CD4-positive, alpha-beta T cell treated with Interleukin-15 for 4 hours (primary cell): Measurements from ENCODE around the gene ASIC4.
A peak's percentile ranks its signal among the peaks of the same experiment; 100 is the strongest.

Experiments
- DNase-seq: peaks from one replicate; pipeline ENCODE4 v3.0.0-alpha.2; 2020; ENCODE audit warnings: low spot score

The ASIC4 gene

DNA sequence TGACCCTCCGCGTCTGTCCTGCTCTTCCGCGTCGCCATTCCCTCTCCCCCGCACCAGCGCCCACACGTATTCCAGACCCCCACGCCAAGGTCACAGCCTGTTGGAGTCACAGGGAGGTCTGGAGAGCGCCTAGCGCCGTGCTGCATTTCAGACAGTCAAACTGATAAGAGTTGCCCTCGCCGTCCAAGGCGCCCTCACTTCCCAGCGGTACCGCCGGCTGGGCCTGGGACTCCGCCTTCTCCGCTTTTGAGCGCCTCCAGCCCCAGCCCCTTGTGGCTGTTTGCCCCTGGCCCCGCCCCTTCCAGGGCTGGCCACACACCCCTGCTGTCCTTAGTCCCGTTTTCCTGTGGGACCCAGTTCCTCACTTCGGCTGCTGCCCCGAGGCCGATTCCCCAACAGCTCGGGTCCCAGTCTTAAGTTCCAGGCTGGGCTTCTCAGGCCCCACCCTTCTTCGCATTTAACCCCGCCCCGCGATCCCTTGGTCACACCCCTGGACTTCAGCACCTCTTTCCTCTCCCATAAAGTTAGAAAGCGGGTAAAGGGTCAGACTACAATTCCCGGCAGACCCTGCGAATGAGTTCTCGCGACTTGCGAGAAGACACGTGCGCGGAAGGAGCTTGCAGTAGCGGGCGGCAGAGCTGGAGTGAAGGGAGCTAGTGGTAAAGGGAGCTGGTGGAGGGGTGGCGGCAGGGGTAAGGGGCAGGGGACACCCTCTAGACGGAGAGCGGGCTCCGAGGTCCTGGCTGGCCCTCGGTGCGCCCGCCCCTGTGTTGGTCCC is 15.8 kb upstream of the ASIC4 start, which contains the start of gene GMPPA:
GMPPA (plus strand) TSS at position 612 of the 778 bp plus-strand sequence. CDS start 1,085 bp downstream, outside the sequence.
- peak; percentile 96 for DNase-seq

DNA sequence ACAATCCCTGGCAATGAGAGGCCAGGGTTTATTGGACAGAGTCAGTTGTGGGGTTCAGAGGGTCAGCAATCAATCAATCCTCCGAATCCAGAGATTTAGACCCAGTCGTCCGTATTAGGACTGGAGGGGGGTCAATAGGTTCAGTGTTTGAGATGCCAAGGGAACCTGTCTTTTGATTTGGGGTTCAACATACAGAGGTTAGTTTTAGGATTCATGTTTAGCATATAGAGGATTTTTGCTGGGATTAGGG is 15.3 kb upstream of the ASIC4 start:
- no peak for DNase-seq

DNA sequence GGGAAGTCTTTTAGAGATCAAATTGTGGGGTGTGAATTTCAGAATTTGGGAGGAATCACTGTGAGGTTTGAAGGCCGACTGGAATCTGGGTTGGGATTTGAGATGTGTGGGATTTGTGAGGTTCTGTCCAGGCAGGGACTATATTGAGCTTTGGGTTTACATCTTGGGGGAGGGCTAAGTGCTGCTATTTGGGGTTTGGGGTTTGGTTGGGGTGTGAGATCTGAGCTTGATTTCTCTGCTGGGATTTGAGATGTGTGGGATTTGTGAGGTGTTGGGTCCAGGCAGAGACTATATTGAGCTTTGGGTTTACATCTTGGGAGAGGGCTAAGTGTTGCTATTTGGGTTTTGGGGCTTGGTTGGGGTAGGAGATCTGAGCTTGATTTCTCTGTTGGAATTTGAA is 14.7 kb upstream of the ASIC4 start:
- DNase-seq, result no peak

DNA sequence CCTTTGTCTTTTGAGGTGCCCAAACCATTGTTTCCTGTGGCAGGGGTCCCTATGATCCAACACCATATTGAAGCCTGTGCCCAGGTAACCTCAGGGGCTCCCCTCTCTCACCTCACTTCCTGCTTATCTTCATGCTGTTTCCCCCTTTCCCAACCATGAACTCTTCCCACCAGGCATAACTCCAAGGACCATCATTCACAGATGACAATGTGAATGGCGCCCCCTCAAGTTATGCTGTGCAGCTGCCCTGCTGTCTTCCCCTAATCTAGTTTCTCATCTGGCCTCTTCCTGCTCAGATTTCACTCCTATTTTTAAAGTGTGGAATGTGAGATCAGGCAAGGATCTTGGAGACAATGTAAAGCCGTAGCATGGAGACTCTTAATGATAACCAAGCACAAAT is 14.1 kb upstream of the ASIC4 start:
- no peak for DNase-seq

DNA sequence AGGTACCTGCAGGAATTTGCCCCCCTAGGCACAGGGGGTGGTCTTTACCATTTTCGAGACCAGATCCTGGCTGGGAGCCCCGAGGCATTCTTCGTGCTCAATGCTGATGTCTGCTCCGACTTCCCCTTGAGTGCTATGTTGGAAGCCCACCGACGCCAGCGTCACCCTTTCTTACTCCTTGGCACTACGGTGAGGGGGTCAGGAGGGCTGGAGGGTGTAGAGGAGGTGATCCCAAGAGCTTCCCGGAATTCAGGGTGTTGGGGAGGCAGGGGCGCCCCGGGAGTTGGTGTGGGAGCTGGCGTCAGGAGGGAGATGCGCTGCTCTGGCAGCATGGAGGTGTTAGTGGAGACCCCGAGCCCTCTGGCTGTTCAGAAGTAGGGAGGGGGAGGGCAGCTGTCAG is 12.4 kb upstream of the ASIC4 start:
- no peak for DNase-seq

DNA sequence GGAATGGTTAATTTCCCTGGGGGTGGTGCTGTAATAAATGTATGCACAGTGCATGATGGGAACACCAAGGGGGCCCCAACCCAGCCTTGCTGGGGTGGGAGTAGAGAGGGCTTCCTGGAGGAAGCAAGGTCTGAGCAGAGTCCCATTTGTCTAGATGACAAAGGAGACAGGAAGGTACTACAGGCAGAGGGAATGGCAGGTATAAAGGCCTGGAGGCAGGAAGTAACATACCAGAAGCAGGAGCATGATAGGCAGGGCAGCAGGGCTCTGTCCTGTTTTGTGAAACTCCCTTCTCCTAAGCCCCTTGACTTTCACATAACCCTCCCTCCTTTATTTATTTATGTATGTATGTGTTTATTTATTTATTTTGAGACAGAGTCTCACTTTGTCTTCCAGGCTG is 11.7 kb upstream of the ASIC4 start:
- no peak for DNase-seq

DNA sequence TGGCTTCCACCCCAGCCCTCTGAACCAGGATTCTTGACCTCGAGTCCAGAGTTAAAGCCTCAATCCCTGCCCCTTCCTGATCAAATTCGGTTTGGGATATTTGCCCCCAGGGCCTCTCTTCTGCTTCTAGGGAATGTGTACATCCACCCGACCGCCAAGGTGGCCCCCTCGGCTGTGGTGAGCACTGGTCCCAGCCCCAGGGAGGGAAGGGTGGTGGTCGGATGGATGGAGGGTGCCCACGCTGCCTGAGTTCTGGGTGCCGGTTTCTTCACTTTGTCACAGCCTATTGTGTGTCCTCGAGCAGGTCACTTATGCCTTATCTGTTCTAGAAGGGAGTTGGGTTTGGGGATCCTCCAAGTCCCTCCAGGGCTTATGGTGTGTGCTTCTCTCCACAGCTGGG is 8.7 kb upstream of the ASIC4 start:
- DNase-seq, result no peak

DNA sequence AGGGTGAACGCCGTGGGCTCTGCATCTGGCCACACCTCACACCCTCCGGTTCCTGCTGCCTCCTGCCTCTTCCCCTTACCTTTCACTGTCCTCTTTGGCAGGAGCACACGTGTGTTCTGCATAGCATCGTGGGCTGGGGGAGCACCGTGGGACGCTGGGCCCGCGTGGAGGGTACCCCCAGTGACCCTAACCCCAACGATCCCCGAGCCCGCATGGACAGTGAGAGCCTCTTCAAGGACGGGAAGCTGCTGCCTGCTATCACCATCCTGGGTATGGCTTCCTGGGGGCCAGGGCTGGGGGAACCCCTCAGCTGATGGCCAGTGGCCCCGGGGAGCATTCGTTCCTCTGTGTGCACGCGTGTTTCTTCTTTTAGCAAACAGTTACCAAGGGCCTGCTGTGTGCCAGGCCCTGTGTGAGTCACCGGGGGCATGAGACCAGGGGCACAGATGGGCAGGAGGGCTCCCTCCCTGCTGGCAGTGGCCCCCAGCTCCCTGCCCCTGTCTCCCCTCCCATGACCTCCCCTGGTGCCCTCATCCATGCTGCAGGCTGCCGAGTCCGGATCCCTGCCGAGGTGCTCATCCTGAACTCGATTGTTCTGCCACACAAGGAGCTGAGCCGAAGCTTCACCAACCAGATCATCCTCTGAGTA is 8.0 kb upstream of the ASIC4 start:
- no peak for DNase-seq

DNA sequence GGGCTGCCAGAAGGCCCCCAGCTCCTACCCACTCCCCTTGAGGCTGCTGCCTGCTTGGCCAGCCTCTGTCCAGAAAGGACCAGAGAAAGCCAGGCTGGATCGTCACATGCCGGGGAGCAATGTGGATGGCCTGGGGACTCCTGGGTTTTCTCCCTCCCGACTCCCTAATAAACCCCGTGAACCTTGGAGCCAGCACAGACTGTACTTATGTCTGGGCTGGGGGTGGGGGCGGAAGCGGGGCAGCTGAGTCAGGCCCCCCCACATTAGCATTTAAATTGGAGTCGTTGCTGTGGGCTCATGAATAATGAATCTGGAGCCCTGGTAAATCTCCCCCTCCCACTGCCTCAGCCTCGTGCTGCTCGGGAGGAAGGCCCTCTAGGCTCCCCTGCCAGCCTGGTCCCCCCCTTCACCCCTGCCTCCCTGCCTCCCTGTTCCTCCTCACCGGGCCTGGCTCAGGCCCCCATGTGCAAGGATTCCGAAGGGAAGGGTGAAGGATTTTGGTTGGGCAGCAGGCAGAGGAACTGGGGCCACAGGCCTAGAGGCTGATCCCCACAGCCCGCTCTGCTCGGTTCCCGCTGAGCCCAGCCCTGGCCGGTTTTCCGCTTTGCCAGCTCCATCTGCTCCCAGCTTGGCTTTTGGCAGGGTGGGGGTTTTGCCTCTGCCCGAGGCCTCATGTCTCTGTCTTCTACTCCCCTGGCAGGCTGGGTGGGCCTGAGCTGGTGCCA is 7.3 kb upstream of the ASIC4 start:
- DNase-seq, result no peak

DNA sequence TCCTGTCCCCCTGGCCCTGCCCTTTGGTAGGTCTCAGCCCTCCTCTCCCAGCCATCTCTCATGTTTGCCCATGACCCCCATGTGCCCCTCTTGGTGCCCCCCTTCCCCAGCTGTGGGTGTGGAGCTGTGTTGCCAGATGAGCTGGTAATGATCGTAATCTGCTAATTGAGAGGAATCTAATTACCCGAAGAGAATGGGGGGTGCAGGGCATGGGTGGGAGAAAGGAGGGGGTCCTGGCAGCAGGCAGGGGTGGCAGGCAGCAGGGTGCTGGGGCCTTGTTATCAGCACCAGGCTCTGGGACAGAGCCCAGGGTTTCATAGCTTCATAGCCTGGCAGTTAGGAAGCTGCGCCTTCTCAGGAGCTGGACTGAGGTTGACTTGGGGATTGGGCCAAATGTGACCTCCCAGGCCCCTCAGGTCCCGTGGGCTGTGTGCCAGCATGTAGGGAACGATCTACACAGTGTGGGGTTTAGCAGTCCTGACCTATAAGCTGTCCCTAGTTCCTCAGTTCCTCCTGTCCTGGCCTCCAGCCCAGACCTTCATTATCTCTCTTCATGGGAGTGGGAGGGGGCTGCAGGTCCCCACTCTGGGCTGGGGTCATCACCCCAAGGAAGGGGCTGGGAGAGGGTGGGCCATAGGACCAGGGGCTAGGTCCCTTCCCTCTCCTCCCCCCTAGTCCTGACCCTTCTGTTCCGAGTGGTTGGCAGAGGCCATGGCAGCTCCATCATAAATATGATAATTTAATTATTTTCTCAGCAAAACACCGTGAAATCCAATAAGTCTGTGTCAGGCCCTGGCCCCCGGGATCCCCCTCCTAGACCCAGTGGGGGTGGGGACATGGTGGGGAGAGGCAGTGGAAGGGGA is 6.5 kb upstream of the ASIC4 start:
- no peak for DNase-seq

DNA sequence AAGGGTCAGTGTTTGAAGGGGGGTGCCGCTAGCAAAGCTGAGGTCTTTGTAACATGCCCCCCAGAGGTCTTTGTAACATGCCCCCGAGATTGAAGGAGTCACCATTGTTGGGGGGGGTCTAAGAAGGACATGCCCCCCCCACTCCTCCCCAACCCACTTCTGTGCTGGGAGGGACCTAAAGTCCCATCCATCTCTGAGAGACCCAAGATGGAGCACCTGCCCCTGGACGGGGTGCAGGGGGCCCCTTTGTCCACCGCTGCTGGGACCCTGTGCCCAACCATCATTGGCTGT is 5.9 kb upstream of the ASIC4 start:
- no peak for DNase-seq

DNA sequence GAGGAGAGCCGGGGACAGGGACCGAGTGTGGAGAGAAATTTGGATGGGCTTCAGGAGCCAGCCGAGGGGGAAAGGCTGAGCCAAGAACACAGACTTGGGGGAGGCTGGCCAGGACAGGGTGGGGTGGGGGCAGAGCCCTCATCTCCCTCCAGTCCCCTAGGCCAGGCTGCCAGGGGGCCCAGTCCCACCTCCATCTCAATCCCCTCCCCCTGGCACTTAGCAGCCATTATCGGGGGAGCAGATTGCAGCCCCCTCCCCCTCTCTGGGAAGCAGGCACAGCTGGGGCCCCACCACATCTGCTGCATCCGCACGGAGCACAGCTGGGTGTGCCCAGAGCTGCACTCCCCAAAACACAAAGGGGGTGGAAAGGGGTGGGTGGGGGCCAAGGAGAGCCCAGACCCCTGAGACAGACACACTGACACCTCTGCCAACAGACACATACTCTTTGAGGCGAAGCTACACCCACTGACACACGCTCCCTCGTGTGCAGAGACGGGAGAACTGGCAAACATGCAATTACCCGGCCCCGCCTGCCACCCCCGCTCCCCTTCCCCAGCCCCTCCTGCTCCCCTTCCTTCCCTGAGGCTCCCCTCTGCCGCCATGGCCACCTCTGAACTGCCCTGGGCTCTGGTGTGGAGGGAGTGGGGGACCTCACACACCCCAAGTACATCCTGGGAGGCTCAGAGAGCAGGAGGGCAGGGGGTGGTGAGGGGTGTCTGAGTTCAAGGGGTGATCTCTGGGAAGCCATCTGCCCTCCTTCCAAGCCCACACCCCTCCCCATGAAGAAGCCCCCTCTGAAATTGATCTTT is 5.1 kb upstream of the ASIC4 start:
- DNase-seq, result no peak

DNA sequence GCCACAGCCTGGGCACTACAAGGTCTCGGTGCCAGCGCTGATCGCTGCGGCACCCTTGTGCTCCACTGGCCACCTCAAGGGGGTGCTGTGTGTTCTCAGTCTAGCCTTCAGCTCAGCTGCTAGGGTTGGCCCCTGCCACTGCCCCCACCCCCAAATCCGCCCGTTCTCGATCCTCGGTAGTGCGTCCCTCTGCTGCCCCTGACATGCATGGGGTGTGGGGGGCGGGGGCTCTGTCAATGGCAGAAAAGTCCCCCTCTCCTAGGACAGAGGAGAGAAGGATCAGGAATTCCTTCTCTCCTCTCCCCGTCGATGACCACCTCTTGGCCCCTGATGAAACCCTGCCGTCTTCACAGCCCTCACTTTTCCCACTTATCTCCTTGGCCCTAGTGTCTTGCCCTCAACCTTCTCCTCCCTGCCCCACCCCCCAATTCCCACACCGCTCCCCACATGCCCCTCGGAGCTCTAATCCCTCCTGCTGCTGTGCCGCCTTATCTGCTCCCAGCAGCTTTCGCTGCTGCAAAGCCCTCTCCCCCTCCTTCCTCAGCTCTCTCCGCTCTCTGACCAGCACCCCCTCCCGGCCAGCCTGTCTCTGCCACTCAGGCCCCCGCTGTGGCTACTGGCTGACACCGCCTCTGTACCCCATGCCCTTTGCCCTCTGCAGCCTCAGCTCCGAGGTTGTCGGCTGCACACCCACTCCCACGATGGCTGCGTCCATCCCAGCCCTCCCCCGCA is 4.3 kb upstream of the ASIC4 start:
- peak; percentile 27 for DNase-seq

DNA sequence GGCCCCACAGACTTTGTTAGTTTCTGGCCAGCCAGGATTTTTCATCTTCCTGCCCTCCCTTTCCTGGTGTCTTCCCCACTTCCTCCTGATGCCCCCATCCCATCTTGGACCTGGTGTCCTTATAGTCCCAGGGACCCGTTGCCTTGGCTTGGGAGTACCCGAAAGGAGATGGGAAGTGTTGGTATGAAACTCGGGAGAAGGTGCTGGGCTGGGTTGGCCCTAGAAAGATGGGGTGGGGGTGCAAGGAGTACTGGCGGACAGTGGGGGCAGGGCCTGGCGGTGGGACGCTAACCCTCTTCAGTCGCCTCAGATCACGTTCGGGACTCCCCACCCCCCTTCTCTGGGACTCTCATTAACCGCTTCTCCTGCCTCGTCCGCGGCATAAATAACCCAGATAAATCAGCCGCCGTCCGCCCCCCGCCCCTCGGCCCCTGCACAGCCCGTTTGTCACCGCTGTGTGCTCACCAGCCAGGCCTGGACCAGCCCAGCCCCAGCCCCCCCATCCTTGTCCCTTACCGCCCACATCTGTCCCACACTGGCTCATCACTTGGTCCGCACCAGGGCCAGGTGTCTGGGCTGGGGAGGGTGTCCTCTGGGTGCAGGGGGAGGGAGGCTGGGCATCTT is 3.7 kb upstream of the ASIC4 start:
- DNase-seq, result no peak

DNA sequence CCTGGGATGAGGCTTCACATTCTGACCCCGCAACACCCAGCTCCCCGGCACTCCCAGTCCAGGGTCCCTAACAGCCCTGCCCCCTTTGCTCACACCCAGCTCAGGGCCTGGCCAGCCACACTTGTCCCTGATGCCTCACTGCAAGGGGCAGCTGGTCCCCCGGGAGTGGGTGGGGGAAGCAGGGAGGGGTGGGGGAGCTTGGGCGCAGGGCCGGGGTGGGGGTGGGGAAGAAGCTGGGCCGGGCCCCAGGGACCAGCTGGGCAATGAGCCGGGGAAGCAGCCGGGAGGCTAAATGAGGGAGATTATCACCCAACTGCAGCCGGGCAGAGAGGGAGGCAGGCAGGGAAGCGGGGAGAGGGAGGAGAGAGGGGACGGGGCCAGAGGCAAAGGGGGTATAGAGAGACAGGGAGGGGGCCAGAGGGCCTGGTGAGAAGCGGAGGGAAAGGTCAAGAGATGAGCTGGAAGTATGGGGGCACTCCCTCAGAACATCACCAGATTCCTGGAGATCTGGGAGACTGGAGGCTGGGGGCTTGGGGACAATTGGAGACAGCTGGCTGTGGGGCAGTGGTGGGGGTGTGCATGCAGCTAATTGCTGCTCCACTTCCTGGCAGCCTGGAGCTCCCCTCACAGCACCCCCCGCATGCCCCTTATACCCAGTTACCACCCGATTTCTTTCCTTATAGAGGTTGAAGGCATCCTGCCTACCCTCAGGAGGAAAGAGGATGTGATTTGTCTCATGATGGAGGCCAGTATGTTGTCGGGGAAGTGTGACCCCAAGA is 2.5 kb upstream of the ASIC4 start:
- DNase-seq, result no peak

DNA sequence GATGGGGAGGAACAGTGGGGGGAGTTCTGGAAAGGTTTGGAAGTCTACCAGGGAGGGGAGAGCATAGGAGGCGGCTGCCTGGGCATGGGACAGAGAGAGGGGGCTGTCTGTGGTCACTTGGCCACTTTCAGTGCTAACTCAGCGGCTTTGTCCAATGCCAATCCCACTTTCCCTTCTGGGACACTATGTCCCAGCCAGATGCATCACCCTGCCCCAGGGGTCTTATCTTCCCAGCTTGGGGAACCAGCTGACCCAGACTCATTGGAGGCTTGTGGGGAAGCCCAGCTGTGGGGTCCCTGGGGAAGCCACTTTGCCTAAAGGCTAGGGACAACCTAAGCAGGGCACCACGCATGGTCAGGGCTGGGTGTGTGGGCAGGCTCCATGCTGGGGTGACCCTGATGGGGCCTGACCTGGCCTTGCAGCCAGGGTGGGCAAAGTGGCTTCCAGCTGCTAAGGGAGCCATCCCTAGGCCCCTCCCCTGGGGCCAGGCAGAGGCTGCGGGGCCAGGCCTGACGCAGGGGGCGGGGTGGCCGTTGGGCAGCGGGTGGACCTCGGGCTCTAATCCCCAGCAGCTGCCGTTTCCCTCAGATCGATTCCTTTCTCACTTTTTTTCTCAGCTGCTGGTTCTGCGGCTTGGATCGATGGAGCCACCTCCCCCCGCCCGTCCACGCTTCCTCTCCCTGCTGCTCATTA is 1.6 kb upstream of the ASIC4 start:
- DNase-seq, result no peak

DNA sequence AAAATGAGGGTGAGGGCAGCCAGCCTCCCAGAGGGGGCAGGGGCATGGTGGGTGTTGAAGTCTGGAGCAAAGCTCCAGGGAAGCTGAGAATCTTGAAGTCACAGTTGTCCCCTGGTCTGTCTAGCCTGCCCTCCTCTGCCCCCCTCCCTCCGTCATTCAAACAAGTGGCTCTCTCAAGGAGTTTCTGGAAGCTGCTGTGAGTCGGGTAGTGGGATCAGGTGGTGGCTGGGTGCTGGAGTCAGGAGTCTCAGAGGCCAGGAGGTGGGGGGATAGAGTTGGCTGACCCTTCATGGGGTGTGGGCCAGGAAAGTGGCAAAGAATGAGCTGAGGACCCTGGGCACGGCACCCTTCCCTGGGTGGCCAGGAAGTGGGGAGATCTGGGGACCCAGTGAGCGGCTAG is 495 bp upstream of the ASIC4 start:
- DNase-seq, result no peak

DNA sequence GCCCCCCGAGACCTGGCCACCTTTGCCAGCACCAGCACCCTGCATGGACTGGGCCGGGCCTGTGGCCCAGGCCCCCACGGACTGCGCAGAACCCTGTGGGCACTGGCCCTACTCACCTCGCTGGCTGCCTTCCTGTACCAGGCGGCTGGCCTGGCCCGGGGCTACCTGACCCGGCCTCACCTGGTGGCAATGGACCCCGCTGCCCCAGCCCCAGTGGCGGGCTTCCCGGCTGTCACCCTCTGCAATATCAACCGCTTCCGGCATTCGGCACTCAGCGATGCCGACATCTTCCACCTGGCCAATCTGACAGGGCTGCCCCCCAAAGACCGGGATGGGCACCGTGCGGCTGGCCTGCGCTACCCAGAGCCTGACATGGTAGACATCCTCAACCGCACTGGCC is 554 bp downstream of the ASIC4 start:
- DNase-seq, result no peak
